Measurements from ENCODE around the gene ADGRD1. TPM values are rescaled to one million over a fixed set of nuclear protein-coding genes. Genes with fewer than 3 reads are reported as not detected.

The ADGRD1 gene
- total RNA-seq, 3 donors from 2014 or later = 0.45 TPM; not detected in 2

DNA sequence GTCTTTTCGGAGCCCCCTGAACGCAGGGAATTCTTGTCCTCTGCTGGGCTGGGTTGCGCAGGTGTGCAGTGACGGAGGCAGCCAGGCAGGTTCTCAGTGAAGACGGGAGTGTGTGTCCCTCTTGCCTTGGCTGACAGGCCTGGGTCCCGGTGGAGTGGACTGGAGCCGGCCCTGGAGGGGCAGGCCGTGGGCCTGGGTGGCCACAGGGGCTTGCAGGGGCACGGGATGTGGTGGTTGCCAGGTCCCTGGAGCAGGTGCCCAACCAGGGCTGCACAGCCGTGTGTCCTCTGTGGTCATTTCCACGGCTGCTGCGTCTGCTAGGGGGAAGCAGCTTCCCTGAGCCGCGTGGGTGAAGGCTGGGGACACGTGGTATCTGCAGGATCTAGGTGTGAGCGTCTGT, 79.8 kb downstream of the ADGRD1 start:
- H3K4me1 Mint-ChIP-seq (ENCODE audit: low read depth) = no peaks in the 10 kb centered on the region
- no peaks in the 10 kb centered on the region for H3K9me3 Mint-ChIP-seq
- DNase-seq = no peak
- no peak overlapping the region for H3K4me3 Mint-ChIP-seq
- H3K27me3 Mint-ChIP-seq (ENCODE audit: low read depth) = no peaks in the 10 kb centered on the region
- no peaks in the 10 kb centered on the region for H3K36me3 Mint-ChIP-seq (ENCODE audit: insufficient read depth)
- ATAC-seq = no peak

- H3K27me3 Mint-ChIP-seq (ENCODE audit: low read depth) = no peaks in the 10 kb centered on the region
- no peak for DNase-seq
- ATAC-seq = no peak
- H3K36me3 Mint-ChIP-seq (ENCODE audit: insufficient read depth) = no peaks in the 10 kb centered on the region
- no peak overlapping the region for H3K4me3 Mint-ChIP-seq
- H3K9me3 Mint-ChIP-seq = no peaks in the 10 kb centered on the region
- H3K4me1 Mint-ChIP-seq (ENCODE audit: low read depth) = no peaks in the 10 kb centered on the region
Observed at GRCh38 chr12:131033886-131034482, 80.3 kb downstream of the ADGRD1 start.

DNA sequence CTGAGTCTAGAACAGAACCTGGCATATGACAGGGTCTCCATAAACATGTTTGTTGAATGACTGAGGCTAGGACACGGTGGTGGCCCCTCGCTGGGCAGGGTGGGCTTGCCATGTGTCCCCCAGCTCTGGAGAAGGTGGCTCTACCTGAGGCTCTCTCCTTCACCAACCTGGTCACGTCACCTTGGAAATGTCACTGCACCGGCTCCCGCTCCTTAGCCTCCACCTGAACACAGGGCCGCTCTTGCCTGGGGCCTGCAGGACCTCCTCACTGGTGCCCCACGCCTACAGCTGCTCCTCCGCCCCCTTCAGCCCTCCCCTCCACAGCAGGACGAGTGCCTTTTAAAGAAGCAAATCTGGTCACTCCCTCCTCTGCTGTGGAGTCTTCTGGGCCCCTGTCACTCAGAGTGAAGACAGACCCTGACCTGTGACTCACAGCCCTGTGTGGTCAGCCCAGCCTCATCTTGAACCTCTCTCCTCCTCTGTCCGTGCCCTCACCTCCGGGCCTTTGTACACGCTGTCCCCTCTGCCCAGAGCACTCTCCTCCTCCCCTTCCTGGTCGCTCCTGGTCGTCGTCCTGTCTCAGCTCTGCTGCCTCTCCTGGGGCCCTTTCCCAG, 81.0 kb downstream of the ADGRD1 start:
- DNase-seq (no peak), ATAC-seq (no peak)
- H3K4me3 Mint-ChIP-seq = no peak overlapping the region
- no peaks in the 10 kb centered on the region for H3K36me3 Mint-ChIP-seq (ENCODE audit: insufficient read depth)
- no peaks in the 10 kb centered on the region for H3K9me3 Mint-ChIP-seq
- H3K27me3 Mint-ChIP-seq (ENCODE audit: low read depth) = no peaks in the 10 kb centered on the region
- no peaks in the 10 kb centered on the region for H3K4me1 Mint-ChIP-seq (ENCODE audit: low read depth)

GRCh38 chr12:131035245-131035681, 81.6 kb downstream of the ADGRD1 start:
- DNase-seq (no peak), ATAC-seq (no peak)
- Mint-ChIP-seq H3K9me3 (no peaks in the 10 kb centered on the region), H3K36me3 (ENCODE audit: insufficient read depth) (no peaks in the 10 kb centered on the region), H3K4me3 (no peak overlapping the region), H3K4me1 (ENCODE audit: low read depth) (no peaks in the 10 kb centered on the region), H3K27me3 (ENCODE audit: low read depth) (no peaks in the 10 kb centered on the region)

GRCh38 chr12:131038159-131038558, 84.5 kb downstream of the ADGRD1 start:
- Mint-ChIP-seq H3K36me3 (ENCODE audit: insufficient read depth) (no peaks in the 10 kb centered on the region), H3K9me3 (no peaks in the 10 kb centered on the region), H3K4me3 (no peak overlapping the region), H3K4me1 (ENCODE audit: low read depth) (no peaks in the 10 kb centered on the region), H3K27me3 (ENCODE audit: low read depth) (no peaks in the 10 kb centered on the region)
- ATAC-seq = no peak
- DNase-seq = no peak

- no peak for ATAC-seq
- Mint-ChIP-seq H3K36me3 (ENCODE audit: insufficient read depth) (no peaks in the 10 kb centered on the region), H3K4me3 (no peak overlapping the region), H3K9me3 (no peaks in the 10 kb centered on the region), H3K4me1 (ENCODE audit: low read depth) (no peaks in the 10 kb centered on the region), H3K27me3 (ENCODE audit: low read depth) (no peaks in the 10 kb centered on the region)
- no peak for DNase-seq
Observed at GRCh38 chr12:131038961-131039950, 85.5 kb downstream of the ADGRD1 start.

- no peaks in the 10 kb centered on the region for H3K9me3 Mint-ChIP-seq
- no peak for ATAC-seq
- no peak overlapping the region for H3K4me3 Mint-ChIP-seq
- H3K36me3 Mint-ChIP-seq (ENCODE audit: insufficient read depth) = no peaks in the 10 kb centered on the region
- no peaks in the 10 kb centered on the region for H3K4me1 Mint-ChIP-seq (ENCODE audit: low read depth)
- DNase-seq = no peak
- no peaks in the 10 kb centered on the region for H3K27me3 Mint-ChIP-seq (ENCODE audit: low read depth)
Observed at GRCh38 chr12:131040491-131040890, 86.8 kb downstream of the ADGRD1 start.

- ATAC-seq (no peak), DNase-seq (no peak)
- no peaks in the 10 kb centered on the region for H3K9me3 Mint-ChIP-seq
- no peaks in the 10 kb centered on the region for H3K4me1 Mint-ChIP-seq (ENCODE audit: low read depth)
- H3K4me3 Mint-ChIP-seq = no peak overlapping the region
- no peaks in the 10 kb centered on the region for H3K27me3 Mint-ChIP-seq (ENCODE audit: low read depth)
- no peaks in the 10 kb centered on the region for H3K36me3 Mint-ChIP-seq (ENCODE audit: insufficient read depth)
Observed at GRCh38 chr12:131041216-131041967, 87.7 kb downstream of the ADGRD1 start.

GRCh38 chr12:131041968-131042833, 88.5 kb downstream of the ADGRD1 start:
- no peaks in the 10 kb centered on the region for H3K36me3 Mint-ChIP-seq (ENCODE audit: insufficient read depth)
- no peaks in the 10 kb centered on the region for H3K9me3 Mint-ChIP-seq
- no peaks in the 10 kb centered on the region for H3K4me1 Mint-ChIP-seq (ENCODE audit: low read depth)
- ATAC-seq (no peak), DNase-seq (no peak)
- H3K4me3 Mint-ChIP-seq = no peak overlapping the region
- H3K27me3 Mint-ChIP-seq (ENCODE audit: low read depth) = no peaks in the 10 kb centered on the region

DNA sequence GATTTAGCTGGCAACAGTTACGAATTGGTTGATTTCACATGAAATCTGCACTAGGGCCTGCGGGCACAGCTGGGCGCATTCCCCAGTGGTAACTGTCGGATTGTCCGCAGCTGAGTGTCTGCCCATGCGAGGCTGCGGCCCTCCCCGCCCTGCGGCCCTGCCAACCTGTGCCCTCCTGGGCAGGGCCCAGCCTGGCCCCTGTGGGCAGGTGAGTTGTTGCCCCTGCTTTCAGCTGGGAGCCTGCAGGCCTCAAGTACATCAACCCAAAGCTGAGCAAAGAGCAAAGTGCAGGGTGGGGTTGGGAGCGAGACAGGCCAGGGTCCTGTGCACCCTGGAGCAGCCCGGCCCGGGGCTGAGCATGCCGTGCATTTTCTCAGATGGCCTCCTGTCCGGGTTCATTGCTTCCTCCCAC, 89.1 kb downstream of the ADGRD1 start:
- H3K4me3 Mint-ChIP-seq = no peak overlapping the region
- H3K9me3 Mint-ChIP-seq = no peaks in the 10 kb centered on the region
- no peaks in the 10 kb centered on the region for H3K4me1 Mint-ChIP-seq (ENCODE audit: low read depth)
- H3K27me3 Mint-ChIP-seq (ENCODE audit: low read depth) = no peaks in the 10 kb centered on the region
- ATAC-seq (no peak), DNase-seq (no peak)
- H3K36me3 Mint-ChIP-seq (ENCODE audit: insufficient read depth) = no peaks in the 10 kb centered on the region

DNA sequence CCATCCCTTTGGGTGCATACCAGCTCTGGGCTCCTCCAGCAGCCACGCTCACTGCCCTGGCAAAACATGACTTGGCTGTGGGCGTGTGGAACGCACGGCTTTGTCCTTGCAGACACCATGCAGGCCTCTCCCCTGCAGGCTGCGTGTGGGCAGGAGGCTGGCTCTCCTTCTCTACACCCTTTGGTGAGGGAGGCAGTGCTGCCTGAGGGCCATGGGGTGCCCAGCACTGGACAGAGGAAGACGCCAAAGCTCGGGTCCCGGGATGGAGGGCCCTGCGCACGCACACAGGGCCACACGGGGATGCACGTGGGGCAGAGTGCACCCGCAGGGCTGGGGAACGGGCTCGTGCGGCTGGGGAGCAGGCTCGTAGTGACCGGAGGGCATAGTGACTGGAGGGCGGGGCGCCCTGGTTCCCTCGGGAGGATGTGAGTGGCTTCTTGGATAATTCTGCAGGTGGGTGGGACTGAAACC, 89.7 kb downstream of the ADGRD1 start:
- no peaks in the 10 kb centered on the region for H3K36me3 Mint-ChIP-seq (ENCODE audit: insufficient read depth)
- H3K4me3 Mint-ChIP-seq = no peak overlapping the region
- no peaks in the 10 kb centered on the region for H3K27me3 Mint-ChIP-seq (ENCODE audit: low read depth)
- ATAC-seq (no peak), DNase-seq (no peak)
- no peaks in the 10 kb centered on the region for H3K4me1 Mint-ChIP-seq (ENCODE audit: low read depth)
- no peaks in the 10 kb centered on the region for H3K9me3 Mint-ChIP-seq

DNA sequence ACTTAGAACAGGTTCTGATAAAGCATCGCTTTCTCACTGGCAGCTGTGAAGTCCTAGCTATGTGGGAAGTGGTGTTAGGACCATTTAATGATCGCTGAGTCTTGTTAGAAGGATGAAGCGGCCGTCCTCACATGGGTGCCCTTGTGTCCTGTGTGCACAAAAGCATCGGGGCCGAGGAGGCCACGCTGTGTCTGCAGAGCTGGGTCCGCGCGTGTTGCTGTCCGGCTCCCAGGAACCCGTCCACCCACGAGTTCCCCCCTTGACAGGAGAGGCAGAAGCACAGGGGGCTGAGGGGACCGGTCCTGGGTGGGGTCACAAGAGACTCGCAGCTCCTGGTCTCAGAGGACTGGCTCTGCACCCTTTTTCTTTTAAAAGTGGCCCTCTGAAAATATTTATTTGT, 90.4 kb downstream of the ADGRD1 start:
- no peaks in the 10 kb centered on the region for H3K36me3 Mint-ChIP-seq (ENCODE audit: insufficient read depth)
- ATAC-seq (no peak), DNase-seq (no peak)
- H3K4me1 Mint-ChIP-seq (ENCODE audit: low read depth) = no peaks in the 10 kb centered on the region
- H3K9me3 Mint-ChIP-seq = no peaks in the 10 kb centered on the region
- H3K27me3 Mint-ChIP-seq (ENCODE audit: low read depth) = no peaks in the 10 kb centered on the region
- H3K4me3 Mint-ChIP-seq = no peak overlapping the region

- Mint-ChIP-seq H3K4me1 (ENCODE audit: low read depth) (no peaks in the 10 kb centered on the region), H3K9me3 (no peaks in the 10 kb centered on the region), H3K4me3 (no peak overlapping the region), H3K27me3 (ENCODE audit: low read depth) (peaks cover 2% of the 10 kb centered on the region), H3K36me3 (ENCODE audit: insufficient read depth) (no peaks in the 10 kb centered on the region)
- DNase-seq (no peak), ATAC-seq (no peak)
Observed at GRCh38 chr12:131044760-131045381, 91.2 kb downstream of the ADGRD1 start.

Measured in activated T-cell treated with anti-CD3 and anti-CD28 coated beads, Interleukin-2, amount 50 U/mL, for 4 hours (primary cell).